Stimulated activated CD4-positive, alpha-beta T cell treated with anti-CD3 and anti-CD28 coated beads, Interleukin-4, amount 100 ng/mL, for 4 hours (primary cell): ENCODE measurements around the gene DPY19L3.
"Not testable (repeated sequence)": the region's sequence is repeated elsewhere in the genome, so short reads cannot be mapped to it uniquely, and the experiment has no call there.

Source experiments
- DNase-seq, 2 experiments: peaks; one replicate each; pipeline ENCODE4 v3.0.0-alpha.2; 2020

Gene DPY19L3

DNA sequence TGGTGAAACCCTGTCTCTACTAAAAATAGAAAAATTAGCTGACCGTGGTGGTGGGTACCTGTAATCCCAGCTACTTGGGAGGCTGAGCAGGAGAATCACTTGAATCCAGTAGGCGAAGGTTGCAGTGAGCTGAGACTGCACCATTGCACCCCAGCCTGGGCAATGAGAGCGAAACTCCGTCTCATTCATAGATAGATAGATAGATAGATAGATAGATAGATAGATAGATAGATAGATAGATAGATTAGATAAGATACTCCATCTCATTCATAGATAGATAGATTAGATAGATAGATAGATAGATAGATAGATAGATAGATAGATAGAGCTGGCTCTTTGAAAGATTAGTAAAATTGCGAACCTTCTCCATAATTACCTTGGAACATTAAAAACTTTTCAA, 42.0 kb downstream of the DPY19L3 start:
- DNase-seq = not testable (repeated sequence)

DNA sequence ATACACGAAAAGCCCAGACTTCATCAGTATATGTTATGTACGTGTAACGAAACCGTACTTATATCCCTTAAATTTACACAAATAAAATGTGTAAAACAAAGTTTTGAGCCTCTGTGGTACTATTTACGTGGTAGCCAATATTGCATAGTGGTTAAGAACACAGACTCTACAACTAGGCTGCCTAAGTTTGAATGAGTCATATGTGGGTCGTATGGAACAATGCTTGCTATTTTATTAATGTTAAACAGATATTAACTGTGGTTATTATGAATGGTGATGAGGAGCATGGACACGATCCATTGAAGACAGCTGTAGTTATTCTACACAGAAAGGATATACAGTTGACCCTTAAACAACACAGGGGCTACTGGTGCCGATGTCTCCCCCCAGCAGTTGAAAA, 42.5 kb downstream of the DPY19L3 start:
- no peak for DNase-seq

DNA sequence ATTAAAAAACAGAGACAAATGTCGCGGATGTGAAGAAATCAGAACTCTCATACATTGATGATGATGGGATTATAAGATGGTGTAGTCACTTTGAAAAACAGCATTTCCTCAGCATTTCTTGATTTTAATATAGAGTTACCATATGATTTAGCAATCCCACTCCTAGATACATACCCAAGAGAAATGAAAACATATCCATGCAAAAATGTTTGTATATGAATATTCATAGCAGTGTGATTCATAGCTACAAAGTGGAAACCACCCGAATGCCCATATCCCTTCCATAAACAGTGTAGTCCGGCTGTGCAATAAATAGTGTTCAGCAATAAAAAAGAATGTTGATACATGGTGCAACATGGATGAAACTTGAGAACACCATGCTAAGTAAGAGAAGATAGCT, 44.6 kb downstream of the DPY19L3 start:
- DNase-seq = no peak

DNA sequence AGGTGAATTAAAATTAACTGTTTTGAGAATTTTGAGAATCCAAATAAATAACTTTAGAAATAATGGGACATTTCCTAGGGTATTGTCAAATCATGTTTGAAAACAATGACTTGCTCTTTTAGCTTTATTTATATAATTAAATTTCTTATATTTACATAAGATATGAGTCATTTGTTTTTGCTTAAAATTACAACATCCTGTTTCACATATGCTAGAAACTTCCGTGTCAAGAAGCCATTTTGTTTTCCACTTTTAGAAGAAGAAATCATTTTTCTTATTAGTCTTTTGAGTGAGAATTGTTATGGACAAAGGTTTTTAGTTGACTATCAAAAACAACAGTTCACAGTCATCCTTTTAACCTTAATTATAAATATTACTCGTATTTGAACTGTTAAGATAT, 48.2 kb downstream of the DPY19L3 start:
- DNase-seq = no peak

DNA sequence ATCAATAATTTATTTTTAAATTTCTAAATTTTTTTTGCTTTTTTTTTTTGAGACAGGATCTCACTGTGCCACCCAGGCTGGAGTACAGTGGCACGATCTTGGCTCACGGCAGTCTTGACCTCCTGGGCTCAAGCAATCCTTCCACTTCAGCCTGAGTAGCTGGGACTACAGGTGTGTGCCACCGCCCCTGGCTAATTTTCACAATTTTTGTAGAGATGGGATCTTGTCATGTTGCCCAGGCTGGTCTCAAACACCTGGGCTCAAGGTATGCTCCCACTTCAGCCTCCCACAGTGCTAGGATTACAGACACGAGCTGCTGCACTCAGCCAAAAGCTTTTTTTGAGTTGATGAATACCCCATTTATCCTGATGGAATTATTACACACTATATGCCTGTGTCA, 50.8 kb downstream of the DPY19L3 start:
- no peak for DNase-seq

DNA sequence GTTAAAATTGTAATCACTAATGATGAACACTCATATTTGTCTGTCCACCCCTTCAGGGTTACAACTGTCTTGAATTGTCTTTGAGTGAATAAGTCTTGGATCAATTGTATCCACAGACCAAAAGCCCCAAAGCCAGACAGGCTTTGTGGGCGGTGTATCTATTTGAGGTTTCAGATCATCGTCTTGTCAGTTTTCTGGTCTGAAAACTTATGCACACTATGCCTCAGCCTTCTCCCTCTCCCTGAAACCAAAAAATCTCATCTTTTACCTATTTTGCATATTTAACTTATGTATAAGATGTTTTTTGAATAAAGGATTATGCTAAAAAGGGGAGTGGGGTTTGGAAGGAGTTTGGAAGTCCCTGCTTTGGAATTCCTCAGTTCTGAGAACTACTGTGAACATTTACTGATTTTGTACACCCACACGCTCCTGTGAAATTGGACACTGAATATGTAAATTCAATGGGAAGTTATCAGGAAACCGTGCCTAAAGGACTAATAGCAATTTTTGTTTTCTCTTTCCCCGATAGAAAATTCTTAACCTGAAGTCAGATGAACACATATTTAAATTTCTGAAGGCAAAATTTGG, 52.1 kb downstream of the DPY19L3 start:
- no peak for DNase-seq

DNA sequence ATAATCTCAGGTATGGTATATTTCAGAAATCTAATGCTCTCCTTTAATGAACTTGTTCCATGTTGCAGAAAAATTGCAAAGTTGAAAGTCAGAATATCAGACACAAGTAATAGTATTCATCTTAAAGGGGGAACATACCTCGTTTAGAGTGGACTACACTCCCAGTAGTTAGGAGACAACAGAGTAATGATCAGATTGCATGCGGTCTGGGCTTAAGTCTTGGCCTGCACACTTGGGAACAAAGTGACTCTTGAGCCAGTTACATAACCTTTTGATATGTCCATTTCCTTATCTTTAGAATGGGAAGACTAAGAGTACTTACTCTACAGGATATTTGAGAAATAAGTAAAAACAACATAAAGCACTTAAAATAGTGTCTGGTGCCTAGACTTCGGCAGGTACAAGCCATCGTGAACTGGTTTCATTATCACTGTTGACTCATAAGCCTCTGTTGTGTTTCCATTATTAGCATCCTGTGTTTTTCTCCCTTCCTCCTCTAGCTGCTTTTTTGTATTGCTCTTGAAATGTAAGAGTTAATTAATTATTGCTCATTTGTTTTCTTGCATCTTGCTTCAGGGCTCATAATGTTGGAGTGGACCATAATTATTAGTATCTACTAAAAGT, 53.0 kb downstream of the DPY19L3 start:
- no peak for DNase-seq

DNA sequence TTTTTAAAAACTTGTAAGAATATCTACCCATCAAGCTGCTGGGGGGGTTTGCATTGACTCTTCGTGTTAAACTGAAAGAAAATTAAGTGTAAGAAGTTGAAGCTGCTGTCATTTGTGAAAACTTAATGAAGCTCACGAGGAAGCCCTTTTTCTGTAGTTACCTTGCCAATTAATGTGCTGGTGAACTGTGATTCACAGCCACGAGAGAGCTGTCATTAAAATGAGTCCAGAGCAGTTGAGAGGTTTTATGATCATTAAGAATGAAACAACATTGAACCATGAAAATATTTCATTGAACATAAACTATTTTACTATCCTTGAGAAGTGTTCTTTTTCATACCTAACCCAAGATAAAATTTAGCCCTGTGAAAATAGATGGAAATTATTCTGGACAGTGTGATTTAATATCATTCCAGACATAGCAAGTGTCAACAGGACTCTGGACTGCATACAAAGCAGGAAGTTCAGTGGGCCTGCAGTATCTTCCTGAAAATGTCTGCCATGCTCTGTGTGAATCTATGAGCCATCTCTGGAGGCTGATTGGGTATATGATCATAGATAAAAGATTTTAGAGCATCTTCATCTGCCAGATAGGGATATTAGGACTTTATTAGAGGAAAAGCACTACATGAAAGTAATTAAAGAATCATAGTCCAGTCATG, 53.8 kb downstream of the DPY19L3 start:
- DNase-seq = no peak

DNA sequence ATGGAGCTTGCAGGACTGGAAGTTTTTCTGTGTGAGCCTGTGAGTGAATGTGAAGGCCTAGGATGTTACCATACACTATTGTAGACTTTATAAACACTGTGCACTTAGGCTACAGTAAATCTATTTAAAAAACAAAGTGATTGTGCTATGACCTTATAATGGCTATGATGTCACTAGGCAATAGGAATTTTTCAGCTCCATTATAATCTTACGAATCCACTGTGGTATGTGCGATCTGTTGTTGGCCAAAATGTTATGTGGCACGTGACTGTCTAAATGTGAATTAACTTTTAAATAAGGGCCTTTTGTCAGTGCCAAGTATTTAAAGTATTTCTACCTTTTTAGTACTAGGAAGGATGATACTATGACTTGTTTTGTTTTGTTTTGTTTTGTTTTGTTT, 54.9 kb downstream of the DPY19L3 start:
- DNase-seq = no peak

DNA sequence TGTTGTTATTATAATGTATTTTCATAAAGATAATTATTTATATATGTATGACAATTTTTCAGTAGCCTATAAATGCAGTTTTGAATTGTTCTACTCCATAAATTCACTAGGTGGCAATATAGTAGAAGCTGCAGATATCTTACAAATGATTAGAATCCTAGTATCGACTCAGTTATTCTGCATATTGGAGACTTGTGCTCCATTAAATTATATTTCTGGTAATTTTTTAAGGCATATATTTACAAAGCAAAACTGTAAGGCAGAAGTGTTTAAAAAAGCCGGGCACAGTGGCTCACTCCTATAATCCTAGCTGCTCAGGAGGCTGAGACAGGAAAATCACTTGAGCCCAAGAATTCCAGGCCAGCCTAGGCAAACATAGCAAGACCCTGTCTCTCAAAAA, 58.7 kb downstream of the DPY19L3 start:
- no peak for DNase-seq

DNA sequence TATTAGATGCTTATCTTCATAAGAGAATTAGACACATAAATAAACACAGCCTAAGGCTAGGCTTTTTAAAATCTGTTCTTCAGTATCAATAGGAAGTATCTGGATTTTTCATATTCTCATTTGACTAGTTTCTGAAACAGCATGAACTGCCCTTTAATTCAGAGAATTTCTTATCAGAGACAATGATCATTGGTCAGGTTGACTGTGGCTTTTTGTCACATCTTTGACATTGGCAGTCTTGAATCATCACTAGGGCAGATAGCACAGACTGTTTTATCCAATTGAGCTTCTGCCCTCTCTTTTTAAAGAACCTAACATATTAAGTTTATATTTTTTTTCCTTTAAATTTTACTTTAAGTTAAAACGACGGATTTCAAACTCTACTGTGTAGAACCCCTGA, 59.6 kb downstream of the DPY19L3 start:
- no peak for DNase-seq

DNA sequence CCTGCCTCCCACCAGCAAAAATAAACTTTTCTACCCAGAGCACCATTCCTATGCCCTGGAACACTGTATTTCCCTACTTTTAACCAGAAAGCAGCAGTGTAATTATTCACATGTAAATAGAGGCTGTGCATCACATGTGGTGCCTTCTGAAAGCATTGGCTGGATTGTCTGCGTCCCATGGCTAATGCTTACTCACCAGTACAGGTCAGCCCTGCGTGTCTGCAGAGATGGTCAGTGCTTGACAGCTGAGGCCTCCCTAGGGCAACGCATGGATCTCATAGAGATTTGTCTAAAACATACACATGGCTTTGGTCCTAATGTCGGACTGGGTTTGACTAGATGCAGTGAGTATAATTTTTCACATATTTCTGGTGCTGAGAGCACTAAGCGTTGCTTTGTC, 64.2 kb downstream of the DPY19L3 start:
- no peak for DNase-seq

DNA sequence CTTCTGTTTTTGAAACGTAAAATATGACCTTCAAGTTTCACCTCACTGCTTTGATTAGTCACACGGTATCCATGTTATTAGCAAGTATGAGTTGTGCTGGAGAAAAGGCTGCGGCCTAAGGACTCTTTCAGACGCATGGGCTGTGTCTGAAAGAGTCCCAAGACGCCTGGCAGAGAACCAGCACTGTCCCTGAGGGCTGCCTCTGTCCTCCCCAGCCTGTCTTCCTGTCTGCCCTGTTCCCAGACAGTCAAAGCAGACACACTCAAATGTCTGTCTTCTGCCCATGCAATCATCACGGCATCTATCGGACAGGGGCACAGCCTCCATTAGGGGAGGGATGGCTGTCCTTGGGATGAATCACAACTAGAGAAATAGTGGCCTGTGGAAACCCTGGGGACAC, 65.5 kb downstream of the DPY19L3 start:
- DNase-seq = no peak

DNA sequence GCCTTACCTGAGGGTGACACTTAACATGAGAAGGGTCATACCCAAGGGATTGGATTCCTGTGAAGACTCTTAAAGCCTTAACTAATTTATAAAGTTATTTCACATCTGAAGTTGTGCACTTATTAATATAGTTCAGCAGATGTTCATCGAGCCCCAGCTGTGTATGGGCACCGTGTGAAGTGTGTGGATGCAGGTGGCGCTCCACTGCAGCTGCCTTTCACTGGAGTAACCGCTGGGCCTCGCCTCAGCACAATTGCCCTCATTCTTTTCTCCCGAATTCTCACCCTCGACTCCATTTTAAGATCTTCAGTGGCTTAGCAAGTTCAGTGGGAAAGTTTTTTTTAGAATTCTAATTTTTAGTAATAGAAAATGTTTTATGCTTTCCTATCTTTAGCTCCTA, 66.2 kb downstream of the DPY19L3 start:
- no peak for DNase-seq

DNA sequence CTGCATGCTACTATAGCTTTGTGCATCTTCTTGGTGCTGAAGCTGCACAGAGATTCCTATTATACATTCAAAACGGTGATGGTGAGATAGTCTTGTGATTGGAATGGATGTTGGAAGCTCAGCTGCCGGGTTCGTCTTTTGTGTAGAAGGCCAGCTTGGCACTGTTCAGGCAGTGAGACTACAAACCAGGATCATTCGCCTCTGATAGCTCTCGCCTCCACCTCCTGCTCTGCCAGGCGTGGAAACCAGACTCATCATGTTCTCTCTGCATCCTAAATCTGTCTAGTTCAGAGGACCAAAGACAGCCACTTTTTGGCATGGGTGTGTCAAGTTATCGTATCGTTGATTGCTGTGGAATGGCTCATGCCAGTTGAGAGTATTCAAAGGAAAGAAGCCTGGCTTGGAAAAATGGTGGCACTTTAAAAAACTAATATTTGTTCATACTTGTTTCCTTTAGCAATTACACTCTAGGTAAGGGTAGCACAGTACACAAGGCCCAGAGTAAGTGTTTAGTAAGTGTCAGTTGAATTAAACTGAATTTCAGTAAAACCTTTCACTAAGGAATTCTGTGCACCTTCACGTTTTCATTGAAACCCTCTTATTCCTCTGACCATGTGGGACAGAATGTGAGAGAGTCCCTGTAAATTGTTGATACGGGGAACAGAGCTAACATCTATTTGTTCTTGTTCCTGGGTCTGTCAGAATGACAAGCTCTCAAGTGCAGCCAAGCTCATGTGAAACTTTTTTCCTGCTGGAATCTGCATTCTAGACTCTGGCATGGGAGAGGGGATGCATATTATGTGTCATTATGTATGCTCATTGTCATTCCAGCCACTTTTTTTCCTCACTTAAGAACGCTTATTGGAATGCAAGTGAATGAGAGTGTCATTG, 69.8 kb downstream of the DPY19L3 start:
- DNase-seq = no peak

DNA sequence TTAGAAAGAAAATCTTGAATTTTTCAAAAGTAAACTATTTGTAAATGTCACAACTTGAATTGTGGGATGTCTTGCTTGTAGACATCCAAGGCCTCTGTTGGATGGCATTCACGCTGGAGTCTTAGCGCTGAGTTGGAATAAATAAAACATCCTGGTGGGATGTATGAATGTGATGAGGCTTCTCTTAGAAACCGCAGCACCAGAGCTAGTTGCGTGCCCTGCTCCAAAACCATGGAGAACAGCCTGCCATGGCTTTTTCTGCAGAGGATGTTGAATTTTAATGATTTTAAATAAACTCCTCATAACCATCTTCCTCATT, 70.4 kb downstream of the DPY19L3 start:
- DNase-seq = no peak

DNA sequence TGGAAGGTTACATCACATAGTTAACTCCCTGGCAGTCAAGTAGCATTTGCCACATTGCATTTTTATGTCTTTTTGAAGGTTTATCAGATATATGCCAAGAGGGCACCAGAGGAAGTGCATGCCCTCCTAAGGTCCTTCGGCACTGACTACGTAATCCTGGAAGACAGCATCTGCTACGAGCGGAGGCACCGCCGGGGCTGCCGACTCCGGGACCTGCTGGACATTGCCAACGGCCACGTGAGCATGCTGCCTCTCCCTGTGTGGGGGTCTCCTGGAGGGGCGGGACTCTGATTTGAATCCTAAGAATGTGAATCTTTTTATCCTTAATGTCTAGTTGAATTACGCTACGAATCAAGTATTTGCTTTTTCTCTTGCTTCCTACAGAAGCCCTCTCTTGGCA, 74.8 kb downstream of the DPY19L3 start:
- no peak for DNase-seq

DNA sequence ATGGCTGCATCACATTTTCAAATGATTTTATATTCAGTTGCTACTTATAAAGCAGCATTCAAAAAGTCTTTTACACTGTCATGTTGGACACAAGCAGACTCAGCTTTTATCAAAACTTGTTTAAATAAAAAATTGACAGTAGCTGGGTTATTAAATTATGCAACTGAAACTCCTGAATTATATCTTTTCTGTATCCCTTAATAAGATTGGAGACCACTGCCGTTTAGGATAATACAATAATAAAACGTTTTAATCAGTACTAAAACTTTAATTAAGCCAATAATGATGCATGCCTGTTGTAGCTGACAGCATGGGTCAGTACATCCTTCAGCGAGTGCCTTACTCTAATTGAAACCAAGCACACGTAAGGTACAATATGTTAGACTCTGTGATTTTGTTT, 78.0 kb downstream of the DPY19L3 start:
- no peak for DNase-seq

DNA sequence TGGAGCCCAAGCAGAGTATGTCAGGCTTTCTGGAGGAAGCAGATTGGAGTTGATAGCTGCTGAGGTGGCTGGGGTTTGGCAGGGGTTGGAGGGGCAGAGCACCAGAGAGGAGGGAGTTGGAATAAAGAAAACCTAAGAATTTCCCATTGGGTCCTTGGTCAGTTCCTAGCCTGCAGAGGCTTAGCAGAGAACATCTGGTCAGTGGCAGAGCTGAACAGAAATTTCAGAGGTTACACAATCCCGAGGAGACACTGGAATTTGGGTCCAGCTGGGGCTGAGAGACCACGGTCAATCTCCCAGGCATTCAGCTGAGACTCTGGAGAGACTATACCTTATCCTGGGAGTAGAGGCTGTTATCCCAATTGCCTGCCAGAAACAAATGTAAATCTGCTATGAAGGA, 84.4 kb downstream of the DPY19L3 start:
- no peak for DNase-seq

DNA sequence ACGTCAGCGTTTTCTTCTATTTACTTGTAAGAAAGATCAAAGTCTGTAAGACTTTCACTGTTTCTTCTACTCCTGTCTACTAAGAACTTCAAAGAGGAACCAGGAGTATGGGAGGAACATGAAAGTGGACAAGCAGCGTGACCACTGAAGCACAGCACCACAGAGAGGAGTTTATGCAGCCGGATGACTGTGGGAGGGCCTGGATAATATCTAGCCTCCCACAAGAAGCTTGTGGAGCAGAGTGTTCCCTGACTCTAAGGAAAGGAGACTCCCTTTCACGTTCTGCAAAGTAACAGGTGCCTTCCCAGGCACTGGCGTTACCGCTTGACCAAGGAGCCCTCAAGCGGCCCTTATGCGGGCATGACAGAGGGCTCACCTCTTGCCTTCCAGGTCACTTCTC, 91.8 kb downstream of the DPY19L3 start:
- no peak for DNase-seq

DNA sequence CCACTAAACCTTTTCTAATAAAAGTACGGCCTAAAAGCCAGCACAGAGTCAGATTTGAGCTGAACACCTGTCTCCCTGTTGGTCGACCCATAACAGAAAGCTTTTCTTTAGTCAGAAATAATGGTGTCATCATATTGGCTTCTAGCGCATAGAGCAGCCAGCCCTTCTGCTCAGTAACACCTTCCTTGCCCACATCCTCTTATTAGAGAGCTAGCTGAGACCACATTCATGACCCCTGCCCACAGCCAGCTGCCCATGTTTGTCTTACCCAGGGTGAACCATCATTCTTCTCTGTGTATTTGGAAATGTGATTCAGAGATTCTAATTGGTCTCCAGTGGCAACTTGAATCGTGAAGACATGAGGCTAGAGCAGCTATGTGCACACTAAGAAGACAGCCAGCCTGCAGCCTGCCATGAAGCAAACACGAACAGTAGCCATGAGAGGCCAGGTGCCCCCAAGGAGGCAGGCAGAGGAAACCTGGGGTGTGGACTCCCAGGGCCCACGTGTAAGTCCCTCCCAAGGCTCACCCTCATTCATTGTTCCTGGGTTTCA, 93.2 kb downstream of the DPY19L3 start:
- no peak for DNase-seq

DNA sequence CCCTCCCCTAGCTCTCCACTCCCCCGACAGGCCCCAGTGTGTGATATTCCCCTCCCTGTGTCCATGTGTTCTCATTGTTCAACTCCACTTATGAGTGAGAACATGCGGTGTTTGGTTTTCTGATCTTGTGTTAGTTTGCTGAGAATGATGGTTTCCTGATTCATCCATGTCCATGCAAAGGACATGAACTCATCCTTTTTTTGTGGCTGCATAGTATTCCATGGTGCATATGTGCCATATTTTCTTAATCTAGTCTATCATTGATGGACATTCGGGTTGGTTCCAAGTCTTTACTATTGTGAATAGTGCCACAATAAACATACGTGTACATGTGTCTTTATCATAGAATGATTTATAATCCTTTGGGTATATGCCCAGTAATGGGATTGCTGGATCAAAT, 106.9 kb downstream of the DPY19L3 start:
- not testable (repeated sequence) for DNase-seq

DNA sequence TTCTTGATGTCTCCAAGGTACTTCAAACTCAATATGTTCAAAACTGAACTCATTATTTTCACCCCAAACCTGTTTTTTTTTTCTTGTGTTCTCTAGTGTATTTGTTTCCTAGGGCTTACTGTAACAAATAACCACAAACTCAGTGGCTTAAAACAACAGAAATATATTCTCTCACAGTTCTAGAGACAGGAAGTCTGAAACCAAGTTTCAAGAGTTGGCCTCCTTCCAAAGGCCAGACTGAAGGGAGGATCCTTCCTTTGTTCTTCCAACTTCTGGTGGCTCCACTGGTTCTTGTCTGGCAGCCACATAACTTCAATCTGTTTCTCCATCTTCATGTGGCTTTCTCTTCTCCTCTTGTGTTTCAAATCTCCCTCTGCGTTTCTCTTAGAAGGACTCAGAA, 113.5 kb downstream of the DPY19L3 start:
- DNase-seq = no peak

DNA sequence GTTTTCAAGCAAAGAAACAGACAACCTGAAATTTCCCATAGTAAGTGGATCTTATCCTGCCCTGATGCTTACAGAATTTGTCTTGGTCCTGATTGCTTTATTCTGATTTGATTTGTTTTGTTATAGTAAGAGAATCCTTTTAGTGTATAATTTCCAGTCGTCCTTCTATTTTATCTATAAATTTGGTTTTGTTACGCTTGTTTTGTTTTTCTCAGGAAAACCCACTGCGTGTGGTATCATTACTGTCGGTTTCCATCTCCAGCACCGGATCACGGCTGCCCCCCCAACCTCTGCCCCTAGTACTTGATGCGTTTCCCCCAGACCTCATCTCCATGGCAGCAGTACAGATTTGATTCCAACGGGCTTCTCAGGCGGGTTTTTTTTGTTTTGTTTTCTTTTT, 117.4 kb downstream of the DPY19L3 start:
- no peak for DNase-seq
